Measurements from ENCODE around the gene MFSD11.
"Not testable (repeated sequence)": the region's sequence is repeated elsewhere in the genome, so short reads cannot be mapped to it uniquely, and the experiment has no call there.

The MFSD11 gene

GRCh38 chr17:76732734-76733617, 4.9 kb upstream of the MFSD11 start:
- Mint-ChIP-seq H3K4me1 (peaks cover 65% of the 10 kb centered on the region), H3K9me3 (no peaks in the 10 kb centered on the region), H3K4me3 (peak overlapping the region; percentile 96 to 97), H3K27me3 (no peaks in the 10 kb centered on the region), H3K27ac (peak overlapping the region in 1 of 2 donors; percentile 67)
- ATAC-seq (no peak), DNase-seq (no peak)

- peak overlapping the region; percentile 67 to 97 for H3K27ac Mint-ChIP-seq
- H3K4me3 Mint-ChIP-seq, result peak overlapping the region; percentile 96 to 97
- no peaks in the 10 kb centered on the region for H3K9me3 Mint-ChIP-seq
- H3K27me3 Mint-ChIP-seq, result no peaks in the 10 kb centered on the region
- ATAC-seq (no peak), DNase-seq (no peak)
- peaks cover 64% of the 10 kb centered on the region for H3K4me1 Mint-ChIP-seq
Observed at GRCh38 chr17:76733618-76733957, 4.3 kb upstream of the MFSD11 start.

DNA sequence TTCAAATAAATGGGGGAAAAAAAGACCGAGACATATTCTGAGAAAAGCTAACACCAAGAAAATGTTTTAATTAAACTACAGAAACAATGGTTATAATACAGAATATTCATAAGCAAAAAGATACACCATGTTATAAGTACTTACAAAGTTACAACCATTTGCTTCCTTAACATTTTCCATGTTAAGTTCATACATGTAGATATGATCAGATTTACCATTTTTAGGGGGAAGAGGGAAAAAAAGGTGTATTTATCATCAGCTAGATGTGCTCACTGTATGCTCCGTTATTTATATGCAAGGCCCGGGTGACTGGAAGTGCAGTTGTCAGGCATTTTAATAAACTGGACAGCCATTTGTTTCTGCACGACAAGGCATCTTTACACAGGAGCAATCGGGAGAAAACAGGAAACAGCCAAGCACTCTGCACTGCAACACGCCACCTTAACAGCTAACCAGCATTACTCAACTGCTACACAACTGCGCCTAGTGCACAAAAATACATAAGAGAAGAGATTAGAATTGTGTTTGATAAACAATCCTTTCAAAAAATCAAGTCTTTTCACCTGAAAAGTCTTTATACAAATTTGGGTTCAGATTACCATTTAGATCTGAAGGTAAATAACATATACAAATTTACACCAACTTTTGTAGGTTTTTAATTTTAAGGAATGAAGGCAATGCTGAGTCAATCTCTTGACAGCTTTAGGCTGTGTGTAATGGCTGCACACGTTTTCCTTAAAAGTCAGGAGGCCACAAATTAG, 3.7 kb upstream of the MFSD11 start:
- peak overlapping the region; percentile 96 to 97 for H3K4me3 Mint-ChIP-seq
- H3K27ac Mint-ChIP-seq, result peak overlapping the region; percentile 90 to 97
- H3K27me3 Mint-ChIP-seq, result no peaks in the 10 kb centered on the region
- no peak for ATAC-seq
- no peak for DNase-seq
- peaks cover 63% of the 10 kb centered on the region for H3K4me1 Mint-ChIP-seq
- H3K9me3 Mint-ChIP-seq, result no peaks in the 10 kb centered on the region

DNA sequence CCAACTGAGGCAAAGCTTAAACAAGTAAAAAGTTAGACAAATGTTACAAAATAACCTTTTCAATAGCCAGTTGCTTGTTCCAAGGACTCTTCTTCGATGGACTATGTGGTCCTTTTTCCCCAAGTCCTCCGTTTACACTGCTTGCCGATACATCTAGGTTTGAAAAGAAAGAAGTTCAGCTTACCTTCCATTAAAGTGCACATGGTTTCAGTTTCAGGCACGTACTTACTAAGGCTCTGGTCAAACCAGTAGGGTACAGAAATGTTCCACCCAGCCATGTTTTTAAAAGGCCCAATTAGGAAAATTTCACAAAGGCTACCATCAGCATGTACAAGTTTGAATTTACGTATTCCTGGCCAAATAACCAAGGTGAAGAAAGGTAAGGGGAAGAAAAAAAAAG, 2.9 kb upstream of the MFSD11 start:
- H3K27me3 Mint-ChIP-seq, result no peaks in the 10 kb centered on the region
- ATAC-seq (no peak), DNase-seq (no peak)
- peak overlapping the region; percentile 90 to 97 for H3K27ac Mint-ChIP-seq
- peaks cover 61% of the 10 kb centered on the region for H3K4me1 Mint-ChIP-seq
- no peaks in the 10 kb centered on the region for H3K9me3 Mint-ChIP-seq
- peak overlapping the region; percentile 96 to 97 for H3K4me3 Mint-ChIP-seq

DNA sequence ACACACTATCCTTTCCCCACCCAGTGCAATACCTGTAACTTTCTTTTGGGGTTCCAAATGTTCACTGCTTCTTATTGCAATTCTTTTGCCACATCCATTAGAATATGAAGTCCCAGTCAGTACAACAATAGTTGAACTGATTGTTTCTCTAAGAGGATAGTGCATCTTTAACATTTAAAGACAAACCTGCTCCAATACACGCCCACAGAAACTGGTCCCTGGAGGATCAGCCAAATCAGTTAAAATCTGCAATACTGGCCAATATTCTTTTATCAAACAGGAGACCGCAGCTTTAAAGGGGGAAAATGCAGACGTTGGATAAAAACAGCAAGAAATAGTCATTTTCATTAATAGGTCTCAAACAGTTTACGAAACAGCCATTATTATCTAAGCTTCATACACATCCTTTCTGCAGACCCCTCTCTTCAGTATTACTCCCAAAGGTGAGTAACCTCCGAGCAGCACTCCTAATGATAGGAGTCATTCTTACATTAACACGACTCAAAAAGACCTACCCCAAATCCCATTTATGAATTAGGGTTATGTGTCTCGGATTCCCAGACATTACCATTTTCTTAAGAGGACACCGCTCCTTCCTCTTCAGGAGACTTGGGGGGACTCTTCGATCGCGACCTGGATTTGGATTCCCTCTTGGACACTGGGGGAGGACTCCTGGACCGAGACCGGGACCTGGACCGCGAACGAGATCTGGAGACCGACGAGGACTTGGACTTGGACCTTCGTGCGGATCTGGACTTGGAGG, 2.2 kb upstream of the MFSD11 start:
- no peaks in the 10 kb centered on the region for H3K9me3 Mint-ChIP-seq
- peak overlapping the region; percentile 96 to 97 for H3K4me3 Mint-ChIP-seq
- H3K4me1 Mint-ChIP-seq, result peaks cover 54% of the 10 kb centered on the region
- DNase-seq, result no peak
- no peak for ATAC-seq
- peak overlapping the region; percentile 96 to 98 for H3K27ac Mint-ChIP-seq
- H3K27me3 Mint-ChIP-seq, result no peaks in the 10 kb centered on the region

- DNase-seq (peak; percentile 66 to 78), ATAC-seq (peak; percentile 30)
- H3K27me3 Mint-ChIP-seq, result no peaks in the 10 kb centered on the region
- peak overlapping the region; percentile 97 to 98 for H3K4me3 Mint-ChIP-seq
- H3K27ac Mint-ChIP-seq, result peak overlapping the region; percentile 100
- H3K4me1 Mint-ChIP-seq, result peaks cover 47% of the 10 kb centered on the region
- H3K9me3 Mint-ChIP-seq, result no peaks in the 10 kb centered on the region
Observed at GRCh38 chr17:76736349-76737081, 1.4 kb upstream of the MFSD11 start.

DNA sequence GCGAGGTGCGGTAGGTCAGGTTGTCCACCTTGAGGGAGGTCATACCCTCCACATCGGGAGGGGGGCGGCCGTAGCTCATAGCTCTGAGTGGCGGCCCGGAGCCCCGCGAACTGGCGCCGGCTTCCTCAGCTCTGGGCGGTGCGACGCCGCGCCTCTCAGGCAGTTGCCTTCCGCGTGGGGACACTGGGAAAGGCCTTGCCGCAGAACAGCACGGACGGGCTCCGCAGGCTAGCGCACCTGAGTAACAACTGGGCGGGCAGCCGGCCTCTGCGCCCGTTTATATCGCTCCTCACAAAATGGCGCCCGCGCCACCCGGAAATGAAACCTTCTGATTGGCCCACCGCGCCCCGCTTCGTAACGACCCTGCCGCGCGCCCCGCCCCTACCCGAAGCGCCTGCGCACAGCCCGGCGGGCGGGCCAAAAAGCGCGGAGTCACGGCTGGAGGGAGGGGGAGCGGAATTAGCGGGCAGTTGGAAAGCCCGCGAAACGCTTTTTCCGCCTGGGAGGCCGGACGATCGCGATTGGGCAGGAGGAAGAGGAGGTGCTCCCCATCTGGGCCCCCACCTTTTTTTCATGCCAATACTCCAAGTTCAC, 740 bp upstream of the MFSD11 start, which contains the start of gene SRSF2:
TSS of gene SRSF2 (minus strand) at position 250 of the 594 bp plus-strand sequence. CDS start at position 79, 171 bp downstream.
- peak; percentile 79 for ATAC-seq
- Mint-ChIP-seq H3K4me1 (peaks cover 41% of the 10 kb centered on the region), H3K4me3 (peak within 1 kb of the TSS; percentile 97 to 98), H3K9me3 (no peaks in the 10 kb centered on the region), H3K27me3 (no peaks in the 10 kb centered on the region), H3K27ac (peak within 1 kb of the TSS; percentile 100)
- DNase-seq, result peak; percentile 100

DNA sequence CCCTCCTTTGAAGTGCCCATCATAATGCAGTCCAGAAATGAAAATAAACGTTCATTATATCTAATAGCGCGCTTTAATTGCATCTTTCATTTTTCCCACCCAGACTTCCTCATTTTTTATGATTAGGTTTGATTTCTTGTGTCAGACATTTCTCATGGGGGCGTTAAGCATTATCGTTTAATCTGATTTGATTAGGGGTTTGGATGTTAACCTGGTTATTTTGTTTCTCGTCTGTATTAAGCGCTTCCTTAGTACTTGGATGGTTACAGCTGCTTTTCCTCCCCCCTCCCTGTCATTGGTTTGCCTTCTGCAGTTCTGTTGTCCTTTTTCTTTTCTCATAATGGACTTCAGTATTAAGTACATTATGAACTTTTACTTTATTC, 540 bp downstream of the MFSD11 start:
- Mint-ChIP-seq H3K4me3 (peak overlapping the region; percentile 97 to 98), H3K27me3 (no peaks in the 10 kb centered on the region), H3K9me3 (no peaks in the 10 kb centered on the region), H3K27ac (peak overlapping the region; percentile 42 to 100), H3K4me1 (peaks cover 29% of the 10 kb centered on the region)
- no peak for DNase-seq
- no peak for ATAC-seq

DNA sequence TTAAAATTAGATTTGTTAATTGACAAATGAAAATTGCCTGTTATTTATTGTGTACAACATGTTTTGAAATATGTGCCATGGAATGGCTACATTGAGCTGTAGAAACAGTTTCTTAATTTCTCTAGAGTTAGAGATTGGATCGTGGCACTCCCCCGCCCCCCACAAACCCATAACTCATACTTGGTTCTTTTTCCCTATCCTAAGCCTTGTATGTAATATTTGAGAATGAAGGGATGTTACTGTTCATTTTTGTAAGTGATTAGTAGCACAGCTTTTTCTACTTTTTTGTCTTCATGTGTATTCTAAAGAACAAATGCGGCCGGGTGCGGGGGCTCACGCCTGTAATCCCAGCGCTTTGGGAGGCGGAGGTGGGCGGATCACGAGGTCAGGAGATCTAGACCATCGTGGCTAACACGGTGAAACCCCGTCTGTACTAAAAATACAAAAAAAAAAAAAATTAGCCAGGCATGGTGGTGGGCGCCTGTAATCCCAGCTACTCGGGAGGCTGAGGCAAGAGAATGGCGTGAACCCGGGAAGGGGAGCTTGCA, 1.7 kb downstream of the MFSD11 start:
- not testable (repeated sequence) for H3K4me3 Mint-ChIP-seq, H3K27ac Mint-ChIP-seq, DNase-seq, H3K27me3 Mint-ChIP-seq, H3K9me3 Mint-ChIP-seq, ATAC-seq
- H3K4me1 Mint-ChIP-seq, result peaks cover 17% of the 10 kb centered on the region

DNA sequence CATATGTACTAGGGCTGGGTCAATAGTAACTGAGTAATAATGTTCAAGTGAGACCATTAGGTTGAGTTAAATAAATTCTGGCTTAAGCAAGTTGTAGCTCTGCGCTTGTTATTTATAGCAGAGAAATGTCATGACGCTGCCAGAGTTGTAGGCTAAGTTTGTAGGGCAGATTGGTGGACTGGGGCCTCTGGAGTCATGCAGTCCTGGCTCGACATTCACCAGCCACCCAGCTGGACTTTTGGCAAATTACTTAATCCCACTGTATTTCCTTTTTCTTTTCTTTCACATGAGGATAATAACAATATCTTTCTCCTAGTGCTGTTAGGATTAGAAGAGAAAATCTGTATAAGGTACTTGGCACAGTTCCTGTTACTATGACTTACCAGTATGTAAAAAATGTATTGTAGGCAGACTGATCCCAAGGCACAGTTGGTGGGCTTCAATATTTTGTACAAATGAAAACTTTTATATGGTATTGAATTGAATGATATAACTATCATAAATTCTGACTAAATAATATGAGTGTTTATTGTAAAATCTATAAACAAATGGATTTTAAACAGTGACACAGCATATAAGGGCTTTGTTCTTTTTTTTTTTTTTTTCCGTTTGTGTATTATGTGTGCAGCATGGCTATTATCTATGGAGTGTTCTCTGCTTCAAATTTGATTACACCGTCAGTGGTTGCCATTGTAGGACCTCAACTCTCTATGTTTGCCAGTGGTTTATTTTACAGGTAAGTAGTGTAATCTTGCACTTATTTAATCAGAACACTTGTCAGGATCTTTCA, 2.6 kb downstream of the MFSD11 start:
- ATAC-seq, result no peak
- no peaks in the 10 kb centered on the region for H3K27me3 Mint-ChIP-seq
- H3K27ac Mint-ChIP-seq, result no peak overlapping the region
- H3K9me3 Mint-ChIP-seq, result no peaks in the 10 kb centered on the region
- no peak overlapping the region for H3K4me3 Mint-ChIP-seq
- peaks cover 16% of the 10 kb centered on the region for H3K4me1 Mint-ChIP-seq
- no peak for DNase-seq

- DNase-seq (no peak), ATAC-seq (no peak)
- H3K9me3 Mint-ChIP-seq, result no peaks in the 10 kb centered on the region
- H3K4me1 Mint-ChIP-seq, result peaks cover 16% of the 10 kb centered on the region
- no peaks in the 10 kb centered on the region for H3K27me3 Mint-ChIP-seq
- no peak overlapping the region for H3K27ac Mint-ChIP-seq
- no peak overlapping the region for H3K4me3 Mint-ChIP-seq
Observed at GRCh38 chr17:76742958-76743357, 5.0 kb downstream of the MFSD11 start.

- ATAC-seq, result peak; percentile 45
- H3K27ac Mint-ChIP-seq, result no peak overlapping the region
- DNase-seq, result no peak
- H3K27me3 Mint-ChIP-seq, result no peaks in the 10 kb centered on the region
- peaks cover 2% of the 10 kb centered on the region for H3K4me1 Mint-ChIP-seq
- no peaks in the 10 kb centered on the region for H3K9me3 Mint-ChIP-seq
- H3K4me3 Mint-ChIP-seq, result no peak overlapping the region
Observed at GRCh38 chr17:76744747-76745146, 6.8 kb downstream of the MFSD11 start.

DNA sequence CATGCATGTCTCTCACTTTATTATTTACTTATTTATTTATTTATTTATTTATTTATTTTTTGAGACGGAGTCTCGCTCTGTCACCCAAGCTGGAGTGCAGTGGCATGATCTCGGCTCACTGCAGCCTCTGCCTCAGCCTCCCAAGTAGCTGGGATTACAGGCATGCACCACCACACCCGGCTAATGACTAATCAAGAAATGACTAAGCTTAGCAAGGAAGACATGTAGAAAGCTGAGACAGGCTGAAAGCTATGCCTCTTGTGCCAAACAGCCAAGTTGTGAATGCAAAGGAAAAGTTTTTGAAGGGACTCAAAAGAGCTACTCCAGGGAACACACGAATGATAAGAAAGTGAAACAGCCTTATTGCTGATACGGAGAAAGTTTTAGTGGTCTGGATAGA, 7.9 kb downstream of the MFSD11 start:
- not testable (repeated sequence) for H3K27me3 Mint-ChIP-seq

More for the DNA sequence above, 7.9 kb downstream of the MFSD11 start:
- H3K9me3 Mint-ChIP-seq, H3K27ac Mint-ChIP-seq, DNase-seq, H3K4me1 Mint-ChIP-seq, ATAC-seq, H3K4me3 Mint-ChIP-seq: not testable (repeated sequence)
